Fibroblast of the conjunctiva (primary cell): ENCODE data around the gene USP54.
"Not testable (repeated sequence)": the region's sequence is repeated elsewhere in the genome, so short reads cannot be mapped to it uniquely, and the experiment has no call there.

Experiments
- DNase-seq: peaks from one replicate; pipeline ENCODE4 v3.0.0-alpha.2; 2010; ENCODE audit warnings: low read depth

USP54 gene

GRCh38 chr10:73589563-73590126 lies 1.5 kb downstream of the USP54 start:
- DNase-seq = no peak

DNA sequence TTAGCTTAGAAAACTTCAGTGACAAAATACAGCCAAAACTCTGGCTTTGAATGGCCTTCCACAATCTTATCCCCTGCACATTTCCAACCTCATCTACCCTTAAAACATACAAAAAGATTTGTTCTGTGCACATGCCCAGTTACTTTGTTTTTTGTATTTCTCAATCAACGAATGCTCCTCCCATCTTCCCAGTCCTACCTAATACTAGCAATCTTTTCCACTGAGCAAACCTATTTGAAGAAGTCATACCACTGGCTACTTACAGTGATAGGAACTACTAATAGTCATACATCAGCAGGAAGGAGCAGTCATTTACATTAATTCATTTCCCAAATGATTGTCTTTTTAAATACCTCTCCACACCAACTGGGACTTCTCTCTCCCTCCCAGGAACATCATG lies 2.5 kb downstream of the USP54 start:
- DNase-seq = no peak

DNA sequence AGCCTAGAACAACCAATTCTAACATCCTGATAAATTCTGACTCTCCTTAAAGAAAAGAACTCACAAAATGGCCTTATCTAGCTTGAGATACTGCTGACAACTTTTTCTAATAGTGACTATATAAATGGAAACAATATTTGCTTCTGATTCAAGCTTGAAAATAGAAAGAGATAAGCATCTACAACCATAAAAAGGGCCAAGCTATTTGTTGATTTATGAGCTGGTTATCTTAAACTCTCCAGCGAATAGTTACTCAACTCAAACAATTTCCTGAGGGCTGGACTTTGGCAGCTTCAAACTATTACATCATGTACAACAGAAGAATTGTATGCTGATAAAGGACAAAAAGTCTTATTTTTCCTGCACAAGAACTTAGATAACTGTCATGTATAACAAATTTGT lies 4.6 kb downstream of the USP54 start:
- DNase-seq = peak; percentile 43

- DNase-seq = no peak
Observed at GRCh38 chr10:73585327-73585726, 5.8 kb downstream of the USP54 start.

DNA sequence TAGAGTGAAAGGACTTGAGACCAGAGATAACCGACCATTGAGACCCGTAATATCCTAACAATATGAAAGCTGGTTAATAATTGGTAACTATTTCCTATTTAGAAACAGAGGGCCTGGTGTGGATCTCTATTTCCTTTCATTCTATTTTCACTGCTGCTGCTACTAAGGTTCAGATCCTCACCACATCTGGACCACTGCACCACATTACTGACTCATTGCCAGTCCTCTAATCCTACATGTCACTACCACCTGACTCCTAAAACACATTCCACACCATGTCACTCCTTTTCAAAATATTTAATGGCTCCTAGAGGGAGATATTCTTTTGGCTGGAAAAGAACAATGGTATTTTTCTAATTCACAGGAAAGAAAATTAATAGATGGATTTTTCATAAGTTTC lies 6.4 kb downstream of the USP54 start:
- DNase-seq = no peak

GRCh38 chr10:73581918-73582317 lies 9.2 kb downstream of the USP54 start:
- no peak for DNase-seq

- not testable (repeated sequence) for DNase-seq
Observed at GRCh38 chr10:73578927-73579326, 12.2 kb downstream of the USP54 start.

DNA sequence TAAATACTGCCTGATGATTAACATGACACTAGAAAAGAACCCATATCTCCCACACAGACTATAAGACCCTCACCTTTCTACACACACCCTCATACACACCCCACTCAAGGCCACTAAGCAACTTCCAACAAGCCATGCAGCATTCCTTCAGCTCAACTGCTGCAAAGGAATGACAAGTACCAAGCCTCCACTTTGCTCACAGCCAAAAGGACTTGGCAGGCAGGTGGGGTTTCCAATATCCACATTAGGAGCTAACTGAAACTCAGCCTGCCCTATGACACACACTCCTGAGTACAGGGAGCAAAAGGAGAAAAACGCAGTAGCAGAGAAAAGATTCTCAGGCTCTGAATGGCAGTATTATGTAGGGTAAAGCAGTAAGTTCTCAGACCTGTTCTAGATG lies 13.4 kb downstream of the USP54 start:
- peak; percentile 52 for DNase-seq

GRCh38 chr10:73576890-73577591 lies 14.1 kb downstream of the USP54 start:
- no peak for DNase-seq

DNA sequence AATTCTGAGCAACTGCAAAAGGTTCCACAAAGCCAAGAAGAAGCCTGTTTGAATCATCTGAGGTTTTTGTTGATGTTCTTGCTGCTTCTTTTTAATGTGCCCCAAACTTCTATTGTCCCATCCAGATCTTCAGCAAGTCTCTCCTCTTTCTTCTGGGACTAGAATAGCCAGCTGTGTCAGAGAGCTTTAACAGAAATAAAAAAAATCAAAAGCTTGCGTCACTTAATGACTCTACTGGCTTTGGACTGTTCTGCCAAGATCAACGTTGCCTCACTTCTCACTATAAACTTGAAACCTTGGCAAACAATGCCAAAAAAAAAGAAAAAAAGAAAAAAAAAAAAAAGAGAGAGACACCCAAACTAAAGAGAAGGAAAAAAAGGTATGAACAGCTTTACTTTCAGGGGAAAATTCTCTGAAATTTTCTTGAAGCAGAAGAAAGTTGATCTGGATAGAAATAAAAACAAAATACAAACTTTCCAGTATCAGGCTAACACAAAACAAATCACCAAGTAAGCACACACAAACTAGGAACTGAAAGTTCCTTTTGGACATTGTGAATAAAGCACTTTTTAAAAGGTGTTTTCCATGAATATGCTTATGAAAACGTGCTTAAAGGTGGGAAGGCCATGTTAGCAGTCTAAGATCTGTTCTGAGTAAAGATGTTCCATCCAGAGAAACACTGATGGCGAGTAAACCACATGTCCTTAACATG lies 14.8 kb downstream of the USP54 start:
- DNase-seq = peak; percentile 89

- DNase-seq = not testable (repeated sequence)
Observed at GRCh38 chr10:73567025-73567424, 24.1 kb downstream of the USP54 start.

- no peak for DNase-seq
Observed at GRCh38 chr10:73561192-73561591, 29.9 kb downstream of the USP54 start.

DNA sequence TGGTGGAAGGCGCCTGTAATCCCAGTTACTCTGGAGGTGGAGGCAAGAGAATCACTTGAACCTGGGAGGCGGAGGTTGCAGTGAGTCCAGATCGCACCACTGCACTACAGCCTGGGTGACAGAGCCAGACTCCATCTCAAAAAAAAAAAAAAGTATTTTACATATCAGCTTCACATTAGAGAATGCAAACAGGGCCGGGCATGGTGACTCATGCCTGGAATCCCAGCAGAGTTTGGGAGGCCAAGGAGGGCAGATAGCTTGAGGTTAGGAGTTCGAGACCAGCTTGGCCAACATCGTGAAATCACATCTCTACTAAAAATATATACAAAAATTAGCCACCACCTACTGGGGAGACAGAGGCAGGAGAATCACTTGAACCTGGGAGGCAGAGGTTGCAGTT lies 31.6 kb downstream of the USP54 start:
- DNase-seq = no peak

GRCh38 chr10:73556855-73557254 lies 34.3 kb downstream of the USP54 start:
- DNase-seq = no peak

DNA sequence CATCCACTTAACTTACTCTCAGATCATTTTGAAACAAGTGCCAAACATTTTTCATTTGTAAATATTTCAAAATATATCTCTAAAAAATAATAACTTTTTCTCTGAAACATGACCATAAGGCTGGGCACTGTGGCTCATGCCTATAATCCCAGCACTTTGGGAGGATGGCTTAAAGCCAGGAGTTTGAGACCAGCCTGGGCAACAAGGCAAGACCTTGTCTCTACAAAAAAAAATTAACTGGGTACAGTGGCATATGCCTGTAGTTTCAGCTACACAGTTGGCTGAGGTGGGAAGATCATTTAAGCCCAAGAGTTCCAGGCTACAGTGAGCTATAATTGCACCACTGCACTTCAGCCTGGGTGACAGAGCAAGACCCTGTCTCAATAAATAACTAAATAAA lies 36.4 kb downstream of the USP54 start:
- no peak for DNase-seq

DNA sequence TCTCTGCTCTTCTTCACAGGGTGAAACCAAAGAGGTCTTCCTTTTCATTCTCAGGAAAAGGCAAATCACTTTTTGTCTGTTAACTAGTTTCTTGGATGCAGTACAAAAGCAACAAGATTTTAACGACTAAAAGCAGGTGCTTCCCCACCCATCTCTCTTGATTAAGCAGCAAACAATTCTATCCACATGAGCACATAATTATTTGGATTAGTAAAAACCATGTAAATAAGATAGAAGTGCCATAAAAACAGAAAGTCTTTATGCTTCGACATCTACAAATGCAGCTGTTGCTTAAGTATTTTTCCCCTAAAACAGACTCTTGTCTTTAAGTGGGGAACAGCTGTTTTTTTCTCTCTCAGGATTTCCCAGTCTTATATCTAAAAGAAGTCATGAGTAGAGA lies 37.4 kb downstream of the USP54 start:
- no peak for DNase-seq

- no peak for DNase-seq
Observed at GRCh38 chr10:73552819-73553715, 38.1 kb downstream of the USP54 start.

- DNase-seq = no peak
Observed at GRCh38 chr10:73551515-73551914, 39.6 kb downstream of the USP54 start.

DNA sequence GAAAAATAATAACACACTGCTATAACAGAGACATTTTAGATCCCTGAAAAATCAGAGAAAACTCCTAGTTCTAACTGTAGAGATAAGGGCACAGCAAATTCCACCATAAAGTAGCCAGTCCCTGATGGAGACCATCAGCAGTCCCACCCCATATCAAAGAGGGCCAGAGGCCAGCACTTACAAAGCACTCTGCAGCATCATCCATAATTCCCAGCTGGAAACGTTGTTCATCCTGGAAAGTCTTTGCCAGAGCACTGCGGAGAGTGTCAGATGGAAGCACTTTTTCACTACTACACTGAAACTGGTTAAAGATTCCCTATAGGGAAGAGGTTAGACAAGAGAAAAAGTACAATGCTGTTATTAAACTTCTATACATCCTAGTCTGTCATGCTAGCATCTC lies 45.8 kb downstream of the USP54 start:
- DNase-seq = no peak

GRCh38 chr10:73537709-73538108 lies 53.4 kb downstream of the USP54 start:
- no peak for DNase-seq

DNA sequence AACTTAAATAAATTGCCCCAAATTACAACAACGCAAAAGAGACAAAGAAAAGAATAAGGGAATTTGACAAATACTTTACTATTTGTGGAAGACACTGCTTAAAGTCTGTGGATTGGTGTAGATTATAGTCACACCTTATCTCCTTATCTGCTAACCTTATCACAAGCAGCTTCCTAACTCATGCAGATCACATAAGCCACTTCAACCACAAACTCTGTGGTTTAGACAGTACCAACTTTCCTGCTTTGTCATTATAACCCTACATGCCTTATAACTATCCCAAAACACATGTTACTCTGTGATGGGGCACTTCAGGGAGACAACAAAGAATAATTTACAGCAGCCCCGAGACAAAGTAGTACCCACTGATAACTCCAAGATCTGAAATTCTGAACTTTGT lies 53.9 kb downstream of the USP54 start:
- no peak for DNase-seq

GRCh38 chr10:73534857-73535256 lies 56.3 kb downstream of the USP54 start:
- no peak for DNase-seq
